ENCODE results near the gene ADARB1.

The ADARB1 gene

DNA sequence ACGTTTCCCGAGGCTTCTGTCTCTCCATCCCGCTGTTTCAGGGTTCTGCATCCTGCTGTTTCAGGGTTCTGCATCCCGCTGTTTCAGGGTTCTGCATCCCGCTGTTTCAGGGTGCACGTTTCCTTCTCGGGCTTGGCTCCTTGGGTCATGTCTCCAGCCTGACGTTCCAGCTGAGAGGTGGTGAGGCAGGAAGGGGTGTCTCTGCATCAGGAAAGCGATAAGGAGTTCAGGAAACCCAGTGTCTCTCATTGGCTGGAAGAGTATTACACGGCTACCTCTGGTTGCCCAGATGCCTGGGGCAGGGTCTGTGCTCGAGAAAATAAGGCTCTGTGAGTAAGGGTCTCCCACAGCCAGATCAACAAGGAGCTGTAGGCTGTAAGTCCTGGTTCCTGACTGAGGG lies 21.1 kb downstream of the ADARB1 start:
- DNase-seq (ENCODE audit: low read depth in 2 of 2), result no peak

DNA sequence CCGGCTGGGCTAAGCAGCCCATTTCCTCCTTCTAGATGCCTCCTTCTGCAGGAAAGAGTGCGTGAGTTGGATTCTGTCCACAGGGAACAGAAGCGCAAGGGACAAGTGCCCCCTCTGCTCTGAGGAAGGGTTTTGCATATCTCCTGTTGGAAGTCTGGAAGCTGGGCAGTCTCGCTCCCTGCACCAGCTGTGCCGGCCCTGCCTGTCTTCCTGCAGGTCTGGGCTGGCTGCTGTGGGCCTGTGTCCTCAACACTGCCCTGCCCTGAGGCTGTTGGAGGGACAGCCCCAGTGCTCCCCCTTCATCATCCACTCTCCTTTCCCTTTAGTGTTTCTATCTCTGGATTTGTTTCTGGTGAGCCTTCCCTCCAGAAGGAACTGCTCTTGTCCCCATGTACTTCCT lies 21.8 kb downstream of the ADARB1 start:
- DNase-seq (ENCODE audit: low read depth in 2 of 2), result no peak

DNA sequence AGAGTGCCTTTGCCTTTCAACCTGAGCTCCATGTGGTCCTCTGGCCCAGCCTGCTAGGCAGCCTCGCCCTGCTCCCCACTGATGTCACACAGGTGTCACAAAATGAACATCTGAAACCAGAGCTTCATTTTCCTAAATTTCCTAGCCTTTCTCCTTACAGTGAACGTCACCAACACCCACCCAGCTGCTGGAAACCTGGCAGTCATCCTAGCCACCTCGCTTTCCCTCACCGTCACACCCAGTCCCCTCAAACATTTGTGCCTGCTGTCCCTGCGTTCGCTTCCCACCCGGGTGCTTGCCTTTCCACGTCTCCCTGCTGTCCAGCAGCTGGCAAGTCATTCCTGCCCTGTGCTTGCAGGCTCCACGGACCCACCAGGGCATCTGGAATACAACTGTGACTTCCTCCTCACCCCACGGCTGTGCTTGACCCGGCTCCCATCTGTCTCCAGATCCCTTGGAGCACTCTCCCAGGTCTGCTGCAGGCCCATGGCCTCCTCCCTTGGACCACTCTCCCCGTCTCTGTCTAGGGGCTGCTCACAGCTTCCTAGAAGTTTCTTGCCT lies 23.5 kb downstream of the ADARB1 start:
- DNase-seq (ENCODE audit: low read depth in 2 of 2), result no peak

DNA sequence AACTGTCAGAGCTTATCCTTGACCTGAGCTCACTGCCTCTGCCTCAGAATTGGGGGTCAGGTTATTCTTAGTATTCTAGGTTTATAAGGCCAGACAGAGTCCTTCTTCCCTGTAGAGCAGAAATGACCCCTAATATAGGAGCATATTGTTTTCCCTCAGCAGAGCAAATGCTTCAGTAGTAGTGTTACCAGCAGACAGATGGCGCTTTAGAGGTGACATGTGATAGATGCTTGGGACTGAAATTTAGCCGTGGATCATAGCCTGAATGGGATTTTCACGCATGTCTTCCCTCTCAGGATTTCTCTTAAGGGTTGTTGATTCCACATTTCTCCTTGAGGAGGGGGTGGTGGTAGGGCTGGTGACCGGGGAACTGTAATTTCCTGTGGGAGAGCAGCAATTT lies 24.5 kb downstream of the ADARB1 start:
- DNase-seq (ENCODE audit: low read depth in 2 of 2), result no peak

DNA sequence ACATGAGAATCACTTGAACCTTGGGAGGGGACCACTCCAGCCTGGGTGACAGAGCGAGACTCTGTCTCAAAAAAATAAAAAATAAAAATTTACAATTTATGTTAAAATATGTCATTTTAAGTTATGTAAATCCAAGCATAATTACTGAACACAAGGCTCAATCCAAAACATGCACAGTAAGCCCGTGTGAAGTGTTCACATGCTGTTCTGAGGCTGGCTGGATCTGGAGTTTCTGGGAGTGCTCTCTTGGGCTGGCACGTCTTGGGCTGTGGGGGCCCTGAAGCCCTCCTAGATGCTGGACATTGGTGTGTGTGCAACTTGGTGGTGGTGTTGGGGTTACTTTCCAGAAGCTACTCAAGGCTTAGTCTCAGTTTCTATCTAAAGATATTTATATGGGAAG lies 25.2 kb downstream of the ADARB1 start:
- no peak for DNase-seq (ENCODE audit: low read depth in 2 of 2)

DNA sequence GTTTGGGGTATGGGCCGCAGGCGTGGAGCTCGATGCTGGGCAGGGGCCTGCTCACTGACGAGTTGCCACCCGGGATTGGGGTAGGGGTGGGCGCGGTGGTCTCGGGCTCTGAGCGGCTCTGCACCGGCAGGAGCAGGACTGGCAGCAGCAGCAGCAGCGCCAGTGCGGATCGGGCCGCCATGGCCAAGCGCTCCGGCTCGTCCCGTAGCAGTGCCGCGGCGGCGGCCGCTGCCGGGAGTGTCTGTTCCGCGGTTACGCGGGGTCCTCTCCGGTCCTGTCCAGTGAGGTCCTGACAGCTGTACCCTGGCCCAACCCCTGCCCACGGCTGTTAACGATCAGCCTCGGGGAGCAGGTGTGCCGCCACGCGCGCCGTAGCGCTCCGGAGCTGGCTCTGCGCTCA lies 26.5 kb downstream of the ADARB1 start:
- DNase-seq (ENCODE audit: low read depth in 2 of 2), result no peak

DNA sequence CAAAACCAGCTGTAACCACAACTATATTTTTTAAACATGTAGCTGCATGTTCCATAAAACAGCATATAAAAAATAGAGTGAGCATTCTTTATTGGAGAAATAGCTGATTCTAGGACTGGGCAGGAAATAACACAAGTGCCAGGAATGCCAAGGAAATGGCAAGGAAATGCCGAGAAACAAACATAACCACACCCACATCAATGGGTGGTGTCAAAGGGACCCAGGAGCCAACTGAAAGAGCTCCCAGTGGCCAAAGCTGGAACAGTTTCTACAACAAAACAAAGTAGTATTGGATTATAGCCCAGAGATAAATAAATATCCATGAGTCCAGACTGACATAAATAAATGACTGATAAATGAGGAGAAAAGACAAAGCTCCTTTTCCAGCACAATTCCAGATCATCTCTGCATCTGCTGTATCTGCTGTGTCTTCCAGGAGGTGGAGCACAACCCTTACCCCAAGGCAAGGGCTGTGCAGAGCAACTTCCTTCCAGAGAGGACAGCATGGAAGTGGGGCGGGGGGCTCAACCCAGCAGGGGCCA lies 28.1 kb downstream of the ADARB1 start:
- no peak for DNase-seq (ENCODE audit: low read depth in 2 of 2)

DNA sequence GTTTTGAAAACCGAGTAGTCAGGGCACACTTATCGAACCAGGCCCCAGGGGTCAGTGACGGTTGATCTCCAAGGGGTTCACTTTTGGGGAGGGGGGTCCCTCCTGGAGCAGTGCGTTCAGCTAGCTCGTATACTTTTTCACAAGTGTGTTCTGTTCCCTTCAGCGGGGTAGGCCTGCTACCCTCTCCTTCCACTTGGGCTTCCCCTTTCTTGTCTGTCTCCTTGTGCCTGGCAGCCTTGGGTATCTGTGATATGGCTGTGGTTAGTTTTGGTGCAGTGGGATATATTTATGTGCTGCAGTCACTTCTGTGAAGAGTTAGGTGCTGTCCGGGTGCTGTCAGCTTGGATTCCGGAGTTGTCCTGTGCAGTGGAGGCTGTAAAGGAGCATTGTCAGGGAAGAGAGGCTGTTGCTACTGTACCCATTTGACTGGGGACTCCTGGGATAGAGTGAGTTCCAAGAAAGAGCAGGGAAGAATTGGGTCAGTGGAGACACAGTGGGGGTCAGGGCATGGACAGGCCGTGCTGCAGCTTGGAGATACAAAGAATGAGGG lies 29.7 kb downstream of the ADARB1 start:
- DNase-seq (ENCODE audit: low read depth in 2 of 2), result no peak

DNA sequence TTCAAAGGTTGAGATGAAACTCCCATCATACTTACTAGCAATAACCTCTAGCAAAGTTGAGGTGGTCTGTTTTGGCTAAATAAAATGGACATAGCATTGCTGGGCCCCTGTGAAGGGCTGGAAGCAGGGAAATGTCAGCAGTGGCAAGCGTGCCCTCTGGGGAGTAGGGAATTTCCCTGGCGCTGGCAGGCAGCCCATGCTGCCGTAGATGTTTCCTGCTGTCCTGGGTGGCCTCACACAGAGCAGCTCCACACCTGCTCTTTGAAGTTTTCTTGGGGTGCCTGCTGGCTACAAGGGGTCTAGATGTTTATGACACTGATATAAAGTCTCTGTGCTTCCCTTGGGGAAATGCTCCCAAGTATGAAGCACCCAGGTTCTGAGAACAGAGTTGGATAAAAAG lies 30.2 kb downstream of the ADARB1 start:
- no peak for DNase-seq (ENCODE audit: low read depth in 2 of 2)

DNA sequence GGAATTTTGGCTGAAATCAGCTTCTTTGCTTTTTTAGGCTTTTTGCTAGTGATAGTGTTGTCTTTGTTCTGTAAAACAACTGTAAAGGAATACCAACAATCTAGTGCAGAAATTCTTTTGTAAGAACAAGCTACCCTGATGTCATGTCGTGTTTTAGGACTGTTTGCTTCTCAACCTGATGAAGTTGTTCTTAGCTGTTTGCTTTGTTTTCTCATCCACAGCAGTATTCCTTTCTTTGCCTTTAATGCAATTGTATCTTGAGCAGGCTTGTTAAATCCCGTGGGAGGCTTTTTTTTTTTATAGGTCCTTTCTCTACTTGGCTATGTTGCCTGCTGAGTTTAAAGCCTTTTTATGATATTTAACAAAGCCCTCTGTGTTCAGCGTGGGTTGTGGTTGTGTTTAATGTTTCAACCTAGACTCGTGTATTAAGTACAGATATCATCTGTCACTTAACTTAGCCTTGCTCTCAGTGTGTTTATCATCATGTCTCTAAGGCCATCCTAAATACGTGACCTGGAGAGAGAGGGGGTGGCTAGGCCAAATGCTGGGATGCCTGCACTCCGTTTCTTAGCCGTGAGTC lies 31.6 kb downstream of the ADARB1 start:
- no peak for DNase-seq (ENCODE audit: low read depth in 2 of 2)

DNA sequence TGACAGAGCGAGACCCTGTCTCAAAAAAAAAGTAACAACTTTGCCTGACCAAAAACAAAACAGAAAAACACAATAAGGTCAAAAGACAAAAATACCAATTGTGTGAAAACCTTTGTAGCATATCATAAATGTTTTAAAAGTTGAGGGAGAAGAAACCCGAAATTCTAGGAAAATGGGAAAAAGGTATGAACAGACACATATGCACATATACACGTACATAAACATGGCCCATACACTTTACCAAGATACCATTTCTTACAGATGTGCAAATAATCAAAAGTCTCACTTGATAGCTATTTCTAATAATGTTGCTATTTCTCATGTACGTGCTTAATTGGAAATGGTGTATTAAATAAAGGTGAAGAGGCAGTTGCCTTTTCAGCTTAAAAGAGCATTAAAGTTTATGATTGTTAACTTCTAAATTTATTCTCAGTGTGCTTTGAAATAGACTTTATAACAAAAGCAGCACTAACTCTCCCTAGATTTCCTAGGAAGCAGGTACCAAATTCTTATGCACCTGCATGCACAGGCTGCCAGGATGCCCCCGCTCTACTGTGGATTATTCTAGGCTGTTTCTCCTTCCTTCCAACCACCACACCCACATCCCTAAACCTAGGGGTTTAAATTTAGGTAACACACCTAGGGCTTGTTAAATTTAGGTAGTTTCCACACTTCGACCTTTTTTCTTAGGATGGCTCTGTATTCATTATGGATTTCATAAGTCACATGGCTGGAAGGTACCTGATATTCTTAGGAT lies 33.8 kb downstream of the ADARB1 start:
- DNase-seq (ENCODE audit: low read depth in 2 of 2), result no peak

DNA sequence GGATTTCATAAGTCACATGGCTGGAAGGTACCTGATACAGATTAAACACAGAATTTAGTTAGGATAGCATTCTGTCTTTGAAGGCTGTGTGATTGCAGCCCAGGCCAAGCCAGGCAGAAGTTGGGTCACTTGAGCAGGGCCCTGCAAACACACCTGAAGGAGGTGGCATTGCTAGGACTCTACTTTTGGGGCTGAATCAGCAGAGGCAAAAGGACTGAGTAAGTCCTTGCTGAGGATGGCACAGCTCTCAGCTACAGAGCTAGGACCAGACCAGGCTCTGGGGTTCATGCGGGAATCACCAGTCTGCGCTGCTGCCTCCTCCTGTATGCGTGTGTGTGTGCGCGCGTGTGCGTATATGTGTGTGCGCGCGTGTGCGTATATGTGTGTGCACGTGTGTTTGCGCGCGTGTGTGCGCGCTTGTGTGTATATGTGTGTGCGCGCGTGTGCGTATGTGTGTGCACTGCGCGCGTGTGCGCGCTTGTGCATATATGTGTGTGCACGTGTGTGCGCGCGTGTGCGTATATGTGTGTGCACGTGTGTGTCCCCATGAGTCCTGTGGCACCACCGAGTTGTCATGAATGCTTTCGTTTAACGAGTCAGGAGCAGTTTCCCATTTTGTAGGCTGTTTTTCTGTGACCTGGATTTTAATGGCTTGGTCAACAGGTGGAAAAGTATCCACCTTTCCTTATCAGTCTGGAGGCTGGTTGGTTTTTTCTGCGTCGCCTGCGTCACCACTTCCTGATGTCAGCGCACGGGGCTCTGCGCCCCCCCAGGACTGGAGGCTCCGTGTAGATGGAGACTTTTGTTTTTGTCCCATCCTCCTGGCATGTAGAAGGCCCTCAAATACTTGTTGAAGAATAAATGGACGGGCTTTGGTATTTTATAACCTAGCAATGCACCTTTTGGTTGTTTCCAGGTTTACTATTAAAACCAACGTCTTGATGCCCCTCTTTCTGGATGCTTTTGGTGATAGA lies 34.7 kb downstream of the ADARB1 start:
- DNase-seq (ENCODE audit: low read depth in 2 of 2), result no peak

DNA sequence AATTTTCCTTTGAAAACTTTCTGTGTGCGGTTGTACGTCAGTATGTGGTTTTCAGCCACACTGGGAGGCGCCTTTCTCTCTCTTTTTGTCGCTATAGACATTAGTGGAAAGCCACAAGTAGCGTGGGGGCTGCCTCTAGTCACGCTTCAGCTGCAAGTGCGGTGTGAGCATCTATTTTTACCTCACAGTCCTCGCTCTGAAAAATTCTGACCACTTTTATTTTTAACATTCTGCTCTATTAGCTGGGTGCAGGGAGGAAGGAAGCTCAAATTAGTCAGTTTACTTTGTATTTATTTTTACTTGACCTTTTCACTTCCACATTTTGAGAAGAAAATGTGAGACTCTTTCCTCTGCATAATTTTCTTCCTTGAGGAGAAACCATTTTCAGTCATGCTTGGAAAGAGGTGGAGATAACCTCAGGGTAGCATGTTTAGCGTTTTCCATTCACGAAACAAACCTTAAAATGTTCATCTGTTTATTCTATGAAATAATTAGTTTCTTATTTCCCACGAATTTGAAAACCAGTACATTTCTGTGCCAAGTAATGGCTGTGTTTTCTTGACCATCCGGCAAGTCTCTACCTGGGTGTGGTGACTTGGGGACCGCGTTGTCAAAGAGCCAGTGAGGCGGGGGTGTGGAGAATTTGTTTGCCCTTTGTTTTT lies 35.6 kb downstream of the ADARB1 start:
- peak in 1 of 2 donors; percentile 19 for DNase-seq (ENCODE audit: low read depth in 2 of 2)

DNA sequence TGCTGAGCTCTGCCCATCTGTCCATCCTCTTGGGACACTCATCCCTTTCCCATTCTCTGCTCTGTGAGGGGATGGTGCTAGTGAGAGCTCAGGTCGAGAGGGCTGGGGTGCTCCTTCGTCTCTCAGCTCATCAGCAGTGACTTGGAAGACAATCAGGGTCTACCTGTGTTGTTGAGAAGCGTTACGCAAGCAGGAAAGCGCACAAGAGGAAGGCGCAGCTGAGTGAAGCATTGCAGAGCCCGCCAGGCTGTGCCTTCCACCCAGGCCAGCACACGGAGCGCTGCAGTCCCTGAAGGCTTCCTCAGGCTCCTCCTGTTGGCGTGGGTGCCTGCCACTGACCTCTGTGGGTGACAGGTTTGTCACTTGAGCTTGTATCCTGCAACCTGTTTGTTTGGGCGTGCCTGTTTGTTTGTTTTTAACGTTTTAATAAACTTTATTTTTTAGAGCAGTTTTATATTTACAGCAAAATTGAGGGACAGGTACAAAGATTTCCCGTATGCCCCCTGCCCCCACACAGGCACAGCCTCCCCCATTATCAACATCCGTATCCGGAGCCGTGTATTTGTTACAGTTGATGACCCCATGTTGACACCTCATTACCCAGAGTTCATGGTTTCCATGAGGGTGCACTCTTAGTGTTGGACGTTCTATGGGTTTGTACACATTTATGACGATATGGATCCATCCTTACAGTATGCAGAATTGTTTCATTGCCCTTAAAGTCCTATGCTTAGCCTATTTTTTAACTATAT lies 36.7 kb downstream of the ADARB1 start:
- DNase-seq (ENCODE audit: low read depth in 2 of 2), result no peak

DNA sequence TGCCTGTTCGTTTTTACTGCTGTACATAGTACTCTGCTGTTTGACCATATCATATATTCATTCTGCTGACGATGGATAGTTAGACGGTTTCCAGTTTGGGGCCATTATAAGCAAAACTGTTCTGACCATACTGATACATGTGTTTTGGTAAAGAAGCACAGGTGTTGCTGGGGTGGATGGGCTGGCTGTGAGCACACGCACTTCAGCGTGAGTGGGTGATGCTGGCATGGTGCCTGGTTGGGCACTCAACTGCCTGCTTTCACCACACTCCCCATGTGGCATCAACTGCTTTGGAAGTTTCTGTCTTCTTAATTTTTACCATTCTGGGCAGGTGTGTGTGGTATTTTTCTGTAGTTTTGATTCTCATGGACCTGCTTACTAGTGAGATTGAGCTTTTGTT lies 37.3 kb downstream of the ADARB1 start:
- no peak for DNase-seq (ENCODE audit: low read depth in 2 of 2)

DNA sequence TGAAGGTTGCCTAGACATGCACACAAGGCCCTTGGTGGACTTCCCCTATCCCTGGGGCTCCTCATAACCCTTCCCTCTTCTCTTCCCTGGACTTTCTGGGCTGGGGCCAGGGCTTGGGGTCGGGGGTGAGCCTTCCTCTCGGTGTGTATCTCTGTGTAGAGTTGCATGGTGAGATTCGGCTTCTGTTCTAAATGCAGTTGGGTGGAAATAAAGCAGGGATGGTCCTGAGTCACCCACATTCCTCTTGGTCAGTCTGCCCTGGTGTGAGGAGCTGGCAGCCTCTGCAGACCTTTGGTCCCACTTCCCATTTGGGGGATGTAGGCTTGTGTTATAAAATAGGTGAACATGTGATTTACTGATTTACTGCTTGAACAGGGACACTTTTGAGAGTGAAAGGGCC lies 38.0 kb downstream of the ADARB1 start:
- no peak for DNase-seq (ENCODE audit: low read depth in 2 of 2)

DNA sequence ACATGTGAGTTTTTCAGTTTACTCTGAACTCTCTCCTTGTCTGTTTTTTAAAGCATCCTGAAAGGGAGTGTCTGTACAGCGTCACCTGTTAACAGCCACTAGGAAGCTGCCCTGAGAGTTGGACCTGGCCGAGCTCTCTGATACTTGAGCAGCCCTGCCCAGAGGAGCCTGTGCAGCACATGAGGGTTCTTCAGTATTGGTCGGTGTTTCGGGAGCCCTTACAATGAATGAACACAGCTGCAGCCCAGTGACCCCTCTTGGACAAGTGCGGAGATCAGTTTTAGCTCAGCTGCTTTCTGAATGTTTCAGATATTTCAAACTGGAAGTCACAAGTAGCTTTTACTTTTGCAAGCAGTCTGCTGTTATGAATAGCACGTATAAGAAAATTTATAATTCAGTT lies 39.2 kb downstream of the ADARB1 start:
- DNase-seq (ENCODE audit: low read depth in 2 of 2), result no peak

DNA sequence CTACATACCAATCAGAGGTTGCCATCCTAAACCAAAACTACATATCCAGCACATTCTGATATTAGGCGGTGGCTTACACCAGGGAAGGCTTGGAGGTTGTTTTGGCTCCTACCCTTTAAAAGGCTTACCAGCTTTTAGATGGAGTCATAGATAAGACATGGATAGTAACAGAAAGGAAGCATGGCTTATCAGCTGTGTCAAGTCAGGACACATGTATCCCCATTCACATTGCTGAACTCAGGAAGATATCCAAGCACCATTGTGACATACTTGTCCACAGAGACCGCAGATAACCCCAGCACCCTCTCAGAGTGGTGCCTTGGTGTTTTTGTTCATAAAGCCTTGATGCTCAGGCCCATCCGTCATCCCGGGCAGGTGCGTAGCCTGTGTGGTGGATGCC lies 39.7 kb downstream of the ADARB1 start:
- no peak for DNase-seq (ENCODE audit: low read depth in 2 of 2)

DNA sequence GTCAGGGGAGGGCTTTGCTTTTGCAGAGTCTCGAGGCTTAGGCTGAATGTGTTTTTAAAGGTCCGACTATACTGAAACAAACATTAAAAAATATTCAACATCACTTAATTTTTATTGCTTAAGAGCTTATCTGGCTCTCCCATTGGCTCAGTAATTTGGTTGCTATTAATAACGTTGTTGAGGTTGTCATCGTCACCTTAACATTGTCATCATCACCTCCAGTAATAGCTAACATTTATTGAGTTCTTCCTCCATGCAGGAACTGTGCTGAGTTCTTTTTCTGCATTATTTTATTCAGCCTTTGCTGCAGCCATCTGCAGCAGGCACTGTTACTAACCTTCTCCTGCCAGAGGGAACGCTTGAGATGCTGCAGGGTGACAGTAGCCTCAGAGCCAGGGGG lies 40.1 kb downstream of the ADARB1 start:
- DNase-seq (ENCODE audit: low read depth in 2 of 2), result no peak

DNA sequence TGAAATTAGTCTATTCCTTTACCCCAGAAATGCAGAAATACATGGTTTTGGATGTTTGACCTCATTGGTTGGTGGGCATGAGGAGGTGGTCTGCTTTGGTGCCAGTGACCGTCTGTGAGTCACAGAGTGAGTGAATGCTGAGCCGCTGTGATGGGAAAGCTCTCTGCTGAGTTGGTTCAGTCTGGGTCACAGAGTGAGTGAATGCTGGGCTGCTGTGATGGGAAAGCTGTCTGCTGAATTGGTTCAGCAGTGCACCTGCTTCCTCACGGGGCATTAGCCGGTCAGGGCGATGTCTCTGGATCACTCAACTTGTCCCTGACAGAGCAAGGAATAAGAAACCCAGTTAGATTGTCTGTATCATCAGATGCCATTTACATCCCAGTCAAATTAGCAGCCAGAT lies 40.8 kb downstream of the ADARB1 start:
- DNase-seq (ENCODE audit: low read depth in 2 of 2), result no peak

DNA sequence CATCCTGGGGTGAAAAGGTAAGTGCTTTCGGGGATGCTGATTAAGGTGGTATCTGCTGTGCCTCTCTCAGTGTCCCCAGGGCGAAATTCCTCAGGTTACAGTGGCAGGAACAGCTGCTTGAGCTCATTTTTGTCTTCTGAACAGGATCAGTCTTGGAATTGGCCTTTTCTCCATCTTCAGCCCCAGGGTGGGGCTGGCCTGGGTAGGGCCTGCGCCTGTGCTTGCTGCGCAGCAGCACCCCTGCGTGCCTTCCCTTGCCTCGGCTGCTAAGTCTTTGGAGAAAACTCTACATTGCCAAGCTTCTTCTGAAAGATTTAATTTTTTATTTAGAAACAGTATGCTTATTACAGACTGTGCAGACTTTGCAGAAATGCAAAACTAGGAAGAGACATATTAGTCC lies 41.7 kb downstream of the ADARB1 start:
- DNase-seq (ENCODE audit: low read depth in 2 of 2), result no peak

All from stimulated activated CD8-positive, alpha-beta memory T cell treated with anti-CD3 and anti-CD28 coated beads, Interleukin-15, amount 100 ng/mL, for 4 hours (primary cell).